Calu3 (cell line): ENCODE measurements around the gene PRKAA2. TPM values are rescaled to one million over a fixed set of nuclear protein-coding genes. Genes with fewer than 3 reads are reported as not detected.

Experiments
- BruUV-seq: library from RNA; stranded (reverse); fragments of 400-500 nt; replicated peaks from 2 replicates; lab custom pipeline; 2021; lab: Mats Ljungman, UMichigan
- CTCF ChIA-PET: fragments of 300-600 bp; sonication (Branson Sonifier 250); formaldehyde crosslinking; loops from one replicate; lab custom pipeline; 2022; ENCODE audit warnings: antibody characterized with exemption; lab: Charles Lee
- DNase-seq: peaks from one replicate; pipeline ENCODE4 v3.0.0; 2022
- H3K27ac Mint-ChIP-seq: one replicate; pipeline ENCODE4 v1.8.0; 2022; ENCODE audit warnings: mixed read lengths; ENCODE audit not compliant: unreplicated experiment
- H3K27me3 Mint-ChIP-seq: one replicate; pipeline ENCODE4 v1.8.0; 2022; ENCODE audit warnings: mixed read lengths; ENCODE audit not compliant: unreplicated experiment
- H3K36me3 Mint-ChIP-seq: one replicate; pipeline ENCODE4 v1.8.0; 2022; ENCODE audit warnings: mild to moderate bottlenecking, moderate library complexity, mixed read lengths; ENCODE audit not compliant: insufficient read depth, unreplicated experiment
- H3K4me1 Mint-ChIP-seq: one replicate; pipeline ENCODE4 v1.8.0; 2022; ENCODE audit warnings: mild to moderate bottlenecking, low read depth, mixed read lengths; ENCODE audit not compliant: unreplicated experiment
- H3K4me3 Mint-ChIP-seq: one replicate; pipeline ENCODE4 v1.8.0; 2022; ENCODE audit warnings: mild to moderate bottlenecking, low read depth, moderate library complexity, mixed read lengths; ENCODE audit not compliant: unreplicated experiment
- H3K9me3 Mint-ChIP-seq: one replicate; pipeline ENCODE4 v1.8.0; 2022; ENCODE audit warnings: low read depth, mixed read lengths; ENCODE audit not compliant: unreplicated experiment
- CTCF ChIP-seq: fragments of 200-600 bp; IDR thresholded peaks from one replicate; pipeline ENCODE4 v1.8.0; 2022; ENCODE audit warnings: antibody characterized with exemption; ENCODE audit not compliant: unreplicated experiment
- intact Hi-C: fragments of 100-400 bp; cut with micrococcal nuclease; formaldehyde crosslinking; loops from one replicate; pipeline ENCODE4 v1.10.0; 2022; ENCODE audit not compliant: unreplicated experiment
- total RNA-seq: library from RNA; stranded (reverse); gene quantifications from 2 replicates; pipeline ENCODE4 v1.2.3, GENCODE V29; 2022

The PRKAA2 gene
- total RNA-seq, 1 experiment from 2014 or later, result 9.7 TPM

GRCh38 chr1:56625819-56626440 is 19.2 kb upstream of the PRKAA2 start:
- BruUV-seq, result no TSS peak
- intact Hi-C loops, result no loop called here
- no peaks in the 10 kb centered on the region for H3K27me3 Mint-ChIP-seq

DNA sequence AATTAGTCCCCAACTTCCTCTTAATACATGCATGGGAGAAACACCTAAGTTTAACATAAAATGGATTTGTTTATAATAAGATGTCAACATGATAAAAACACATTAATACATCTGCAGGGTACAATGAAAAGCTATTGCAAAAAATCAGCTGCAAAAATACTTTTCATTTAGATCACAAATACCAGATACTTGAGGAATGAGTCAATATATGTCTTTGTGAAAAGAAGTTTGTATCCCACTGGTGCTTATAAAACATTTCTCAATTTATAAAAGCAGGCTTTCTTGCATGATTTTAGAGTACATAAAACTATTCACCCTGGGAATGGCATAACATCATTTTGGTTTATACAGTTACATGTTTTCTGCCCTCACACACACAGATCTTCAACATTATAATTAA is 18.6 kb upstream of the PRKAA2 start:
- Mint-ChIP-seq H3K4me1 (no peaks in the 10 kb centered on the region), H3K4me3 (no peak overlapping the region), H3K9me3 (no peaks in the 10 kb centered on the region), H3K27me3 (no peaks in the 10 kb centered on the region), H3K36me3 (no peaks in the 10 kb centered on the region), H3K27ac (no peak overlapping the region)
- no peak for TF ChIP-seq CTCF
- intact Hi-C loops, result no loop called here
- CTCF ChIA-PET, result no interaction called here
- no TSS peak for BruUV-seq
- DNase-seq, result no peak

More at GRCh38 chr1:56625819-56626440, 19.2 kb upstream of the PRKAA2 start:
- Mint-ChIP-seq H3K9me3 (no peaks in the 10 kb centered on the region), H3K27ac (no peak overlapping the region), H3K36me3 (no peaks in the 10 kb centered on the region), H3K4me1 (no peaks in the 10 kb centered on the region), H3K4me3 (no peak overlapping the region)
- TF ChIP-seq CTCF, result no peak
- DNase-seq, result no peak
- CTCF ChIA-PET, result no interaction called here

DNA sequence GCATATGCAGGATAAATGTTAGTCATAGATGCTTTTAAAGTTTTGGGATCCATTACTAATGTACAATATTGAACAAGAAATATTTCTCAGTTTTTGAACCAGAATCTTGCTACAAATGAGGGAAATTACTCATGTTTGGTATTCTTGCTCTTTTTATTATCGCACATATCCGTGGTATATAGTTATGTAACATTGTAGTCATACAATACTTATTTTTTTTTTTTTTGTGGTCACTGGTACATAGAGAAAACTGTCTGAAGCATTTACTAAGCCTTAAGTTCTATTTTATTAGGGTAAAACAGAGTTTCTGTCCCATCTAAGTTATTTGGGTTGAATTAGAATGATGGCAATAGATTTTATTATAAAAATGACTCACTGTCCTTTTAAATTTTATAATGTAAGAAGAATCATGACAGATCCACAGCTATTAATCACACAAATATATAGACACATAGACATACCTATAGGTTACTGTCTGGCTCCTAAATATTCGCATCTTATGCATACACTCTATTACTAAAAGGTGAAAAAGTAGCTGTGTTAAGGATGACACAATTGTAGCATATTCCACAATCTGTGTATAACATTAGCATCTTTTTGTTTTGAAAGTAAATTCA is 18.0 kb upstream of the PRKAA2 start:
- intact Hi-C loops, result no loop called here
- no peak for TF ChIP-seq CTCF
- no peak overlapping the region for H3K4me3 Mint-ChIP-seq
- H3K9me3 Mint-ChIP-seq, result no peaks in the 10 kb centered on the region
- no peaks in the 10 kb centered on the region for H3K4me1 Mint-ChIP-seq
- CTCF ChIA-PET, result no interaction called here
- no peaks in the 10 kb centered on the region for H3K27me3 Mint-ChIP-seq
- no TSS peak for BruUV-seq
- no peaks in the 10 kb centered on the region for H3K36me3 Mint-ChIP-seq
- DNase-seq, result no peak
- no peak overlapping the region for H3K27ac Mint-ChIP-seq

GRCh38 chr1:56627636-56628039 is 17.5 kb upstream of the PRKAA2 start:
- no peaks in the 10 kb centered on the region for H3K4me1 Mint-ChIP-seq
- no peak for TF ChIP-seq CTCF
- CTCF ChIA-PET, result no interaction called here
- no peak overlapping the region for H3K27ac Mint-ChIP-seq
- DNase-seq, result no peak
- H3K9me3 Mint-ChIP-seq, result no peaks in the 10 kb centered on the region
- no TSS peak for BruUV-seq
- no peaks in the 10 kb centered on the region for H3K36me3 Mint-ChIP-seq
- H3K27me3 Mint-ChIP-seq, result no peaks in the 10 kb centered on the region
- intact Hi-C loops, result no loop called here
- no peak overlapping the region for H3K4me3 Mint-ChIP-seq
